HEK293T (cell line): Measurements from ENCODE around the gene RIOK3.

Experiments used
- CTCF ChIA-PET: fragments of 350-600 bp; formaldehyde crosslinking; extraction: SDS; loops from one replicate; lab custom pipeline; 2021; ENCODE audit warnings: antibody characterized with exemption, inconsistent platforms; lab: Yijun Ruan, JAX
- POLR2A ChIA-PET: fragments of 350-600 bp; formaldehyde crosslinking; extraction: SDS; loops from one replicate; lab custom pipeline; 2020; ENCODE audit warnings: antibody characterized with exemption, inconsistent platforms; lab: Yijun Ruan, JAX
- DNase-seq: peaks from one replicate; pipeline ENCODE4 v3.0.0; 2012; ENCODE audit warnings: mixed read lengths; ENCODE audit errors: extremely low spot score
- ARNT ChIP-seq: fragments of 450-650 bp; IDR thresholded peaks from 2 replicates; pipeline ENCODE4 v1.6.1; 2017; ENCODE audit warnings: mild to moderate bottlenecking
- BHLHE40 ChIP-seq: fragments of 450-650 bp; IDR thresholded peaks from 2 replicates; pipeline ENCODE4 v1.6.1; 2016; ENCODE audit warnings: mild to moderate bottlenecking, moderate library complexity, borderline replicate concordance
- CTBP1 ChIP-seq: fragments of 450-650 bp; IDR thresholded peaks from 2 replicates; pipeline ENCODE4 v1.6.1; 2016; ENCODE audit warnings: borderline replicate concordance
- ELF4 ChIP-seq: fragments of 450-650 bp; IDR thresholded peaks from 2 replicates; pipeline ENCODE4 v1.6.1; 2017; ENCODE audit warnings: antibody characterized with exemption
- FOXA1 ChIP-seq: fragments of 450-650 bp; IDR thresholded peaks from 2 replicates; pipeline ENCODE4 v1.6.1; 2016; ENCODE audit warnings: mild to moderate bottlenecking
- FOXK2 ChIP-seq: fragments of 450-650 bp; IDR thresholded peaks from 2 replicates; pipeline ENCODE4 v1.6.1; 2016; ENCODE audit warnings: mild to moderate bottlenecking
- FOXM1 ChIP-seq: fragments of 450-650 bp; IDR thresholded peaks from 2 replicates; pipeline ENCODE4 v1.6.1; 2017; ENCODE audit warnings: mild to moderate bottlenecking, borderline replicate concordance
- HDGF ChIP-seq: fragments of 450-650 bp; IDR thresholded peaks from 2 replicates; pipeline ENCODE4 v1.6.1; 2017; ENCODE audit warnings: antibody characterized with exemption, borderline replicate concordance
- L3MBTL2 ChIP-seq: fragments of 450-650 bp; conservative IDR thresholded peaks from 2 replicates; pipeline ENCODE4 v1.6.1; 2016; ENCODE audit warnings: mild to moderate bottlenecking
- LEF1 ChIP-seq: fragments of 450-650 bp; IDR thresholded peaks from 2 replicates; pipeline ENCODE4 v1.6.1; 2017; ENCODE audit warnings: mild to moderate bottlenecking, borderline replicate concordance
- NFRKB ChIP-seq: fragments of 450-650 bp; IDR thresholded peaks from 2 replicates; pipeline ENCODE4 v1.6.1; 2016; ENCODE audit warnings: mild to moderate bottlenecking, moderate library complexity
- PKNOX1 ChIP-seq: fragments of 450-650 bp; IDR thresholded peaks from 2 replicates; pipeline ENCODE4 v1.6.1; 2016
- SP1 ChIP-seq: fragments of 450-650 bp; IDR thresholded peaks from 2 replicates; pipeline ENCODE4 v1.6.1; 2017
- SUZ12 ChIP-seq: fragments of 450-650 bp; IDR thresholded peaks from 2 replicates; pipeline ENCODE4 v1.6.1; 2016; ENCODE audit warnings: mild to moderate bottlenecking
- TARDBP ChIP-seq: fragments of 450-650 bp; IDR thresholded peaks from 2 replicates; pipeline ENCODE4 v1.6.1; 2016
- ZNF384 ChIP-seq: fragments of 450-650 bp; IDR thresholded peaks from 2 replicates; pipeline ENCODE4 v1.6.1; 2016

The RIOK3 gene

GRCh38 chr18:23456835-23457234 is 3.7 kb downstream of the RIOK3 start:
- no peak for DNase-seq
- POLR2A ChIA-PET, result no interaction called here
- CTCF ChIA-PET, result interaction anchor here (1.5 kb wide), 1 partner anchor 42 kb away, joined by 3 read pairs; no protein-coding TSS in a partner anchor
- TF ChIP-seq FOXA1 (no peak), SUZ12 (no peak), ELF4 (no peak), HDGF (no peak), L3MBTL2 (no peak), LEF1 (no peak), NFRKB (no peak), SP1 (no peak), PKNOX1 (no peak), ARNT (no peak), CTBP1 (no peak), ZNF384 (no peak), FOXM1 (no peak), BHLHE40 (no peak), TARDBP (no peak)

- no peak for DNase-seq
- TF ChIP-seq CTBP1 (no peak), TARDBP (no peak), BHLHE40 (no peak), SUZ12 (no peak), HDGF (no peak), ELF4 (no peak), ZNF384 (no peak), LEF1 (no peak), FOXM1 (no peak)
- ChIA-PET POLR2A (interaction anchor here (1.3 kb wide), 1 partner anchor 29 kb away, joined by 3 read pairs; no protein-coding TSS in a partner anchor), CTCF (no interaction called here)
Observed at GRCh38 chr18:23458830-23459529, 5.9 kb downstream of the RIOK3 start.

- TF ChIP-seq LEF1 (no peak), FOXA1 (no peak), FOXK2 (no peak), HDGF (no peak), NFRKB (no peak), SUZ12 (no peak), L3MBTL2 (no peak), PKNOX1 (no peak)
- DNase-seq, result no peak
- ChIA-PET POLR2A (interaction anchor here (1.3 kb wide), 1 partner anchor 28 kb away, joined by 3 read pairs; no protein-coding TSS in a partner anchor), CTCF (no interaction called here)
Observed at GRCh38 chr18:23459530-23459921, 6.4 kb downstream of the RIOK3 start.

GRCh38 chr18:23460285-23461273 is 7.5 kb downstream of the RIOK3 start:
- ChIA-PET POLR2A (no interaction called here), CTCF (no interaction called here)

GRCh38 chr18:23462876-23463275 is 9.8 kb downstream of the RIOK3 start:
- DNase-seq, result no peak
- POLR2A ChIA-PET, result interaction anchor here (1.1 kb wide), 1 partner anchor 9 kb away, joined by 9 read pairs; the partner anchor contains the start of gene RIOK3
- no peak for TF ChIP-seq ZNF384
- TF ChIP-seq ELF4, result no peak
- no peak for TF ChIP-seq FOXK2
- no peak for TF ChIP-seq L3MBTL2
- TF ChIP-seq HDGF, result no peak
- no peak for TF ChIP-seq FOXA1
- TF ChIP-seq PKNOX1, result no peak
- TF ChIP-seq FOXM1, result no peak
- TF ChIP-seq ARNT, result no peak
- TF ChIP-seq LEF1, result no peak
- no peak for TF ChIP-seq BHLHE40
- no peak for TF ChIP-seq NFRKB
- TF ChIP-seq SUZ12, result no peak
- no peak for TF ChIP-seq TARDBP
- TF ChIP-seq SP1, result no peak
- no peak for TF ChIP-seq CTBP1
- CTCF ChIA-PET, result interaction anchor here (0.7 kb wide), 1 partner anchor 9 kb away, joined by 3 read pairs; no protein-coding TSS in a partner anchor

More at GRCh38 chr18:23460285-23461273, 7.5 kb downstream of the RIOK3 start:
- DNase-seq, result no peak
- TF ChIP-seq LEF1, result no peak
- no peak for TF ChIP-seq HDGF
